Neuronal stem cell (in vitro differentiated cells): ENCODE results near the gene SPACA7.
A peak's percentile ranks its signal among the peaks of the same experiment; 100 is the strongest.

Experiments used
- DNase-seq: peaks from one replicate; pipeline ENCODE4 v3.0.0-alpha.2; 2013; ENCODE audit warnings: low spot score
- H2AFZ ChIP-seq: one replicate; pipeline ENCODE4 v1.6.1; 2013; ENCODE audit warnings: mild to moderate bottlenecking, low read length, inconsistent platforms
- H2AK5ac ChIP-seq: 2 replicates; pipeline ENCODE4 v1.6.1; 2013; ENCODE audit warnings: low read depth, mild to moderate bottlenecking, inconsistent platforms, low read length, moderate library complexity, mixed read lengths
- H2BK120ac ChIP-seq: 2 replicates; pipeline ENCODE4 v1.6.1; 2013; ENCODE audit warnings: low read depth, mild to moderate bottlenecking, inconsistent platforms, low read length, moderate library complexity, mixed read lengths
- H2BK12ac ChIP-seq: one replicate; pipeline ENCODE4 v1.6.1; 2013; ENCODE audit warnings: low read length, inconsistent platforms
- H2BK15ac ChIP-seq: 2 replicates; pipeline ENCODE4 v1.6.1; 2013; ENCODE audit warnings: mild to moderate bottlenecking, low read length, inconsistent platforms, mixed read lengths
- H2BK5ac ChIP-seq: one replicate; pipeline ENCODE4 v1.6.1; 2013; ENCODE audit warnings: inconsistent platforms, mild to moderate bottlenecking, low read length, moderate library complexity
- H3K14ac ChIP-seq: one replicate; pipeline ENCODE4 v1.6.1; 2013; ENCODE audit warnings: low read length, inconsistent platforms
- H3K18ac ChIP-seq: 2 replicates; pipeline ENCODE4 v1.6.1; 2013; ENCODE audit warnings: low read length, inconsistent platforms
- H3K23ac ChIP-seq: 2 replicates; pipeline ENCODE4 v1.6.1; 2013; ENCODE audit warnings: low read depth, mild to moderate bottlenecking, mixed read lengths, low read length, inconsistent platforms; ENCODE audit not compliant: poor library complexity
- H3K27ac ChIP-seq: replicated peaks from 3 replicates; pipeline ENCODE4 v1.5.1; 2013; ENCODE audit warnings: low read length, inconsistent platforms
- H3K27me3 ChIP-seq, 3 experiments: 2 replicates each; pipeline ENCODE4 v1.6.1; 2013; ENCODE audit warnings: low read length in 3 of 3, mild to moderate bottlenecking in 2 of 3, inconsistent platforms in 1 of 3, low read depth in 1 of 3, mixed read lengths in 1 of 3, moderate library complexity in 1 of 3; ENCODE audit not compliant: control insufficient read depth in 3 of 3, insufficient read depth in 3 of 3
- H3K36me3 ChIP-seq, 2 donors: replicated peaks in 1 of 2; 2 replicates each; pipeline ENCODE4 v1.6.1; 2013; ENCODE audit warnings: low read length in 2 of 2; ENCODE audit not compliant: control insufficient read depth in 2 of 2, insufficient read depth in 2 of 2
- H3K4ac ChIP-seq: 2 replicates; pipeline ENCODE4 v1.6.1; 2013; ENCODE audit warnings: inconsistent platforms, mild to moderate bottlenecking, low read length, moderate library complexity
- H3K4me1 ChIP-seq, 2 donors: 1 replicate in 1 of 2; 2 replicates in 1 of 2; pipeline ENCODE4 v1.6.1; 2013; ENCODE audit warnings: low read length in 2 of 2, low read depth in 1 of 2; ENCODE audit not compliant: control insufficient read depth in 2 of 2, insufficient read depth in 1 of 2
- H3K4me2 ChIP-seq: one replicate; pipeline ENCODE4 v1.6.1; 2013; ENCODE audit warnings: mild to moderate bottlenecking, low read length, inconsistent platforms; ENCODE audit not compliant: insufficient read depth, poor library complexity, severe bottlenecking
- H3K4me3 ChIP-seq, 2 donors: 2 replicates each; pipeline ENCODE4 v1.5.1; 2013; ENCODE audit warnings: low read length in 2 of 2, mild to moderate bottlenecking in 2 of 2, inconsistent platforms in 1 of 2, moderate library complexity in 1 of 2
- H3K79me1 ChIP-seq: one replicate; pipeline ENCODE4 v1.6.1; 2013; ENCODE audit warnings: low read depth, mild to moderate bottlenecking, inconsistent platforms, low read length, moderate library complexity
- H3K9ac ChIP-seq: one replicate; pipeline ENCODE4 v1.6.1; 2013; ENCODE audit warnings: mild to moderate bottlenecking, low read depth, low read length, inconsistent platforms; ENCODE audit not compliant: poor library complexity
- H3K9me3 ChIP-seq, 2 donors: replicated peaks in 1 of 2; 2 replicates each; pipeline versions ENCODE3 to v1.6.1; 2013; ENCODE audit warnings: low read length in 2 of 2, mild to moderate bottlenecking in 2 of 2, inconsistent platforms in 1 of 2, low read depth in 1 of 2, mixed read lengths in 1 of 2, moderate library complexity in 1 of 2; ENCODE audit not compliant: control insufficient read depth in 2 of 2, insufficient read depth in 1 of 2
- H4K8ac ChIP-seq: one replicate; pipeline ENCODE4 v1.6.1; 2013; ENCODE audit warnings: low read depth, mild to moderate bottlenecking, inconsistent platforms, low read length, moderate library complexity
- H4K91ac ChIP-seq: one replicate; pipeline ENCODE4 v1.6.1; 2013; ENCODE audit warnings: low read length, low read depth, mild to moderate bottlenecking, inconsistent platforms; ENCODE audit not compliant: poor library complexity
- WGBS, 2 donors: extraction: QIAGEN DNeasy Blood & Tissue Kit; methylation state at CpG; one replicate each; pipeline ENCODE4 v1.1.7; 2013; ENCODE audit warnings: missing lambda C conversion rate in 2 of 2, mixed read lengths in 1 of 2; ENCODE audit not compliant: insufficient read length in 2 of 2, insufficient replicate concordance in 1 of 2; ENCODE audit errors: extremely low coverage in 2 of 2; 5-methylcytosine and 5-hydroxymethylcytosine counted together

SPACA7 gene

GRCh38 chr13:112333756-112334543, 42.2 kb upstream of the SPACA7 start:
- no peak overlapping the region for H4K91ac ChIP-seq
- peaks cover 10 to 26% of the 10 kb centered on the region in 2 donors for H3K9me3 ChIP-seq
- H2AK5ac ChIP-seq = no peak overlapping the region
- H2BK5ac ChIP-seq = no peak overlapping the region
- no peak overlapping the region for H3K27ac ChIP-seq
- H2BK12ac ChIP-seq = peak overlapping the region; percentile 82
- H3K23ac ChIP-seq = no peak overlapping the region
- H3K18ac ChIP-seq = peak overlapping the region; percentile 71
- H2AFZ ChIP-seq = no peak overlapping the region
- H3K79me1 ChIP-seq = no peaks in the 10 kb centered on the region
- no peak overlapping the region for H4K8ac ChIP-seq
- no peaks in the 10 kb centered on the region for H3K36me3 ChIP-seq
- no peak overlapping the region for H3K4me2 ChIP-seq
- no peak overlapping the region for H3K4ac ChIP-seq
- WGBS, 2 donors = no CpG with 5 or more reads among the region's 16 CpGs
- H3K14ac ChIP-seq = no peak overlapping the region
- H3K27me3 ChIP-seq = peaks cover 0 to 1% (median 0%) of the 10 kb centered on the region in 3 experiments
- peaks cover 0 to 15% of the 10 kb centered on the region in 2 donors for H3K4me1 ChIP-seq
- no peak overlapping the region for H2BK120ac ChIP-seq
- no peak for DNase-seq
- no peak overlapping the region for H3K9ac ChIP-seq
- no peak overlapping the region for H3K4me3 ChIP-seq
- H2BK15ac ChIP-seq = peak overlapping the region; percentile 25

GRCh38 chr13:112335135-112335534, 41.0 kb upstream of the SPACA7 start:
- peaks cover 0 to 13% of the 10 kb centered on the region in 2 donors for H3K4me1 ChIP-seq
- WGBS, 2 donors = no CpG with 5 or more reads among the region's 9 CpGs

GRCh38 chr13:112341446-112341845, 34.7 kb upstream of the SPACA7 start:
- Histone ChIP-seq H3K4me3 (no peak overlapping the region), H3K79me1 (no peaks in the 10 kb centered on the region), H2BK12ac (no peak overlapping the region), H3K9ac (no peak overlapping the region), H3K9me3 (peaks cover 5 to 6% of the 10 kb centered on the region in 2 donors), H3K14ac (no peak overlapping the region), H2BK5ac (no peak overlapping the region), H3K4ac (no peak overlapping the region), H2AK5ac (no peak overlapping the region), H4K8ac (no peak overlapping the region), H4K91ac (no peak overlapping the region), H2AFZ (no peak overlapping the region), H3K4me2 (no peak overlapping the region), H3K27ac (no peak overlapping the region), H3K23ac (no peak overlapping the region), H3K18ac (no peak overlapping the region), H3K36me3 (no peaks in the 10 kb centered on the region), H3K4me1 (peaks cover 16% of the 10 kb centered on the region in 2 donors), H2BK120ac (no peak overlapping the region), H3K27me3 (no peaks in the 10 kb centered on the region), H2BK15ac (no peak overlapping the region)
- WGBS, 2 donors = no CpG with 5 or more reads among the region's 3 CpGs
- DNase-seq = no peak

More at GRCh38 chr13:112335135-112335534, 41.0 kb upstream of the SPACA7 start:
- H2BK12ac ChIP-seq = no peak overlapping the region
- no peak overlapping the region for H3K14ac ChIP-seq
- peak overlapping the region; percentile 79 for H3K18ac ChIP-seq
- no peak overlapping the region for H3K4me2 ChIP-seq
- H2AK5ac ChIP-seq = no peak overlapping the region
- H3K27me3 ChIP-seq = no peaks in the 10 kb centered on the region
- no peaks in the 10 kb centered on the region for H3K79me1 ChIP-seq
- peak overlapping the region; percentile 8 for H2AFZ ChIP-seq
- H4K8ac ChIP-seq = no peak overlapping the region
- no peak overlapping the region for H2BK120ac ChIP-seq
- H3K4ac ChIP-seq = no peak overlapping the region
- H3K27ac ChIP-seq = no peak overlapping the region
- no peaks in the 10 kb centered on the region for H3K36me3 ChIP-seq
- no peak overlapping the region for H3K23ac ChIP-seq
- no peak overlapping the region for H3K9ac ChIP-seq
- peaks cover 10 to 26% of the 10 kb centered on the region in 2 donors for H3K9me3 ChIP-seq
- H4K91ac ChIP-seq = peak overlapping the region; percentile 76
- DNase-seq = no peak
- H2BK15ac ChIP-seq = peak overlapping the region; percentile 68
- no peak overlapping the region for H3K4me3 ChIP-seq
- no peak overlapping the region for H2BK5ac ChIP-seq

- Histone ChIP-seq H2BK15ac (peak overlapping the region; percentile 91), H3K27me3 (no peaks in the 10 kb centered on the region), H3K27ac (no peak overlapping the region), H3K4me1 (peaks cover 18 to 20% of the 10 kb centered on the region in 2 donors), H2BK120ac (peak overlapping the region; percentile 66), H2AFZ (no peak overlapping the region), H3K9me3 (peaks cover 0 to 6% of the 10 kb centered on the region in 2 donors), H3K36me3 (no peaks in the 10 kb centered on the region), H4K8ac (no peak overlapping the region), H2BK12ac (peak overlapping the region; percentile 11), H2BK5ac (peak overlapping the region; percentile 35), H3K18ac (peak overlapping the region; percentile 58), H3K4ac (no peak overlapping the region), H3K4me2 (no peak overlapping the region), H3K79me1 (no peaks in the 10 kb centered on the region), H2AK5ac (peak overlapping the region; percentile 82), H3K14ac (peak overlapping the region; percentile 98), H3K4me3 (no peak overlapping the region), H3K23ac (peak overlapping the region; percentile 10), H4K91ac (peak overlapping the region; percentile 41), H3K9ac (no peak overlapping the region)
- no peak for DNase-seq
- WGBS, 2 donors = no CpG with 5 or more reads among the region's 29 CpGs
Measured at GRCh38 chr13:112341976-112342735, 34.0 kb upstream of the SPACA7 start.
